Aorta (tissue), 5 donors: ENCODE data around the gene ICE1. TPM values are rescaled to one million over a fixed set of nuclear protein-coding genes. Genes with fewer than 3 reads are reported as not detected.
"Not testable (repeated sequence)": the region's sequence is repeated elsewhere in the genome, so short reads cannot be mapped to it uniquely, and the experiment has no call there.

Experiments
- ATAC-seq: fragments of 200-7000 bp; cut with Tn5 transposase; one replicate; pipeline ENCODE4 v1.9.1; 2022; ENCODE audit warnings: moderate library complexity; ENCODE audit not compliant: low FRiP score
- DNase-seq, 2 donors: peaks; one replicate each; pipeline ENCODE4 v3.0.0-alpha.2; 2020
- H3K27ac ChIP-seq, 2 donors: one replicate each; pipeline ENCODE4 v1.5.1; 2013; ENCODE audit warnings: low read length in 2 of 2, mild to moderate bottlenecking in 2 of 2, moderate library complexity in 2 of 2, control low read depth in 1 of 2, inconsistent platforms in 1 of 2, low read depth in 1 of 2
- H3K27me3 ChIP-seq, 2 donors: one replicate each; pipeline ENCODE4 v1.6.1; 2013; ENCODE audit warnings: control low read depth in 1 of 2, low read length in 1 of 2, mild to moderate bottlenecking in 1 of 2, moderate library complexity in 1 of 2; ENCODE audit not compliant: insufficient read depth in 2 of 2, control insufficient read depth in 1 of 2
- H3K36me3 ChIP-seq, 2 donors: one replicate each; pipeline ENCODE4 v1.6.1; 2013; ENCODE audit warnings: control low read depth in 1 of 2, low read length in 1 of 2, mild to moderate bottlenecking in 1 of 2; ENCODE audit not compliant: insufficient read depth in 2 of 2, control insufficient read depth in 1 of 2
- H3K4me1 ChIP-seq, 2 donors: one replicate each; pipeline ENCODE4 v1.6.1; 2013; ENCODE audit warnings: low read length in 2 of 2, control low read depth in 1 of 2, mild to moderate bottlenecking in 1 of 2, moderate library complexity in 1 of 2; ENCODE audit not compliant: insufficient read depth in 2 of 2, control insufficient read depth in 1 of 2
- H3K4me3 ChIP-seq, 2 donors: one replicate each; pipeline ENCODE4 v1.5.1; 2013; ENCODE audit warnings: low read length in 2 of 2, control low read depth in 1 of 2, mild to moderate bottlenecking in 1 of 2
- H3K9me3 ChIP-seq: one replicate; pipeline ENCODE4 v1.6.1; 2013; ENCODE audit warnings: mild to moderate bottlenecking, low read length; ENCODE audit not compliant: control insufficient read depth
- WGBS, 2 donors: extraction: QIAGEN DNeasy Blood & Tissue Kit; methylation state at CpG; one replicate each; pipeline ENCODE4 v1.1.7; 2013; 5-methylcytosine and 5-hydroxymethylcytosine counted together
- intact Hi-C, 2 donors: fragments of 100-400 bp; cut with DNase I; formaldehyde crosslinking; loops; one replicate each; pipeline versions ENCODE4 v1.14.2 to v1.15.0; 2022
- polyA plus RNA-seq, 2 donors: library from polyadenylated mRNA; stranded (reverse); fragments of 200-250 nt; gene quantifications; one replicate each; pipeline ENCODE4 v1.2.3, GENCODE V29; 2013
- total RNA-seq, 2 donors: library from RNA; stranded (reverse); fragmentation: NEBNext Ultra II Directional; extraction: Animal tissue kit (Norgen Biotek cat#: 25700); gene quantifications; one replicate each; pipeline ENCODE4 v1.2.1, GENCODE V29; 2021
- donor health status: healthy with polysubstance abuse.
- donor health status: Bipolar disorder and iron deficiency.
- donor health status: DM: no; HTN: no; CAD: no.
- donor health status: DM: no; HTN: no; CAD: no.
- donor health status: DM: yes; HTN: yes; CAD: no.

ICE1 gene
- total and polyA plus RNA-seq, 4 donors = 3.8 to 35.0 (median 18.4) TPM

DNA sequence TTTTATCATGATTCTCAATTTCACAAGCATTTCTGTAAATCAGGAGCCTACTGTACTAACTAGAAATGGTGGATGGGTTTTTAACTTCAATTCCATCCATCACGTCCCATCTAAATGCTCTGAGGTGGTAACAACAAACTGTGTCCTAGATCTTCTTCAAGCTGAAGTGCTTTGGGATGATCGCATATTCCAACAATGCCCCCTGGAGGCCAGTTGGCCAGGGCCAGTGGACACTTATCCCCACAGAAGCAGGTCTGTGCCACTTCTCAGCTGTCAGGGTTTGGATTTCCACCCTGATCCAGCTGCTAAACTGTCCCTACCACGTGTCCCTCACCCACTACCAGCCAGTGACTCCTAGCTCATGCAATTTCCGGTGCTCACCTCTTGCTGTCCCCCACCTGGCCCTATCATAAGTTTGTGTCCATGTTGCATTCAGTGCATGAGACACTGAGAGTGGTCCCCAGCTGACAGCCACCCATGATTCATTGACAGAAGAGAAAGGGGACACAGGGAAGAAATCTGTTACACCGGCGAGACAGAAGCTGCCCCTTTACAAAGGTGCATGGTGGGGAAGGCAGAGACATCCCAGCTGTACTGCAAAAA lies 28.0 kb upstream of the ICE1 start:
- ATAC-seq, H3K36me3 ChIP-seq, H3K9me3 ChIP-seq, H3K4me3 ChIP-seq, H3K27me3 ChIP-seq, H3K27ac ChIP-seq, intact Hi-C loops, H3K4me1 ChIP-seq: not testable (repeated sequence)
- WGBS, 2 donors = 54 to 63% methylated on average over 5 to 6 of the region's 6 CpGs
- DNase-seq = peak; percentile 56 to 78

GRCh38 chr5:5395093-5395492 lies 27.4 kb upstream of the ICE1 start:
- intact Hi-C loops, H3K36me3 ChIP-seq, H3K4me3 ChIP-seq, H3K4me1 ChIP-seq, H3K27me3 ChIP-seq, H3K9me3 ChIP-seq, ATAC-seq, DNase-seq, H3K27ac ChIP-seq: not testable (repeated sequence)
- WGBS, 2 donors = 86 to 97% methylated on average over 8 of the region's 8 CpGs

DNA sequence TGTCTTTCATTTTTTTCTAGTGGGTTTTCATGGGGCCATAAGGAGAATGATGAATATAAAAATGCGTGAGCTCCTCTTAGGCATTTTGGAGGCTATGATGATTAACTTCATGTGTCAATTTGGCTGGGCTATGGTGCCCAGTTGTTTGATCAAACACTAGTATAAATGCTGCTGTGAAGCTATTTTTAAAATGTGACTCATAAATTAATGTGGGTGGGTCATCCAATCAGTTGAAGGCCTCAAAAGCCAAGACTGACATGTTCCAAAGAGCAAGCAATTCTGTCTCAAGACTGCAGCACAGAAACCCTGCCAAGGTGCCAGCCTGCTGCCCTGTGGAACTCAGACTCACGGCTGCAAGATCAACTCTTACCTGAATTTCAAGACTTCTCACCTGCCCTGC lies 24.4 kb upstream of the ICE1 start:
- 81 to 86% methylated on average over 2 of the region's 2 CpGs for WGBS, 2 donors
- Histone ChIP-seq H3K9me3 (peaks cover 6% of the 10 kb centered on the region), H3K4me1 (no peaks in the 10 kb centered on the region), H3K27ac (no peak overlapping the region), H3K27me3 (no peaks in the 10 kb centered on the region), H3K36me3 (no peaks in the 10 kb centered on the region), H3K4me3 (no peak overlapping the region)
- ATAC-seq = no peak
- DNase-seq = no peak
- intact Hi-C loops = no loop called here

- Histone ChIP-seq H3K4me3 (no peak overlapping the region), H3K4me1 (no peaks in the 10 kb centered on the region), H3K36me3 (no peaks in the 10 kb centered on the region), H3K9me3 (peaks cover 6% of the 10 kb centered on the region), H3K27ac (no peak overlapping the region), H3K27me3 (no peaks in the 10 kb centered on the region)
- no peak for ATAC-seq
- WGBS, 2 donors = 67 to 74% methylated on average over 8 of the region's 8 CpGs
- intact Hi-C loops = no loop called here
- no peak for DNase-seq
Observed at GRCh38 chr5:5401095-5401494, 21.4 kb upstream of the ICE1 start.

DNA sequence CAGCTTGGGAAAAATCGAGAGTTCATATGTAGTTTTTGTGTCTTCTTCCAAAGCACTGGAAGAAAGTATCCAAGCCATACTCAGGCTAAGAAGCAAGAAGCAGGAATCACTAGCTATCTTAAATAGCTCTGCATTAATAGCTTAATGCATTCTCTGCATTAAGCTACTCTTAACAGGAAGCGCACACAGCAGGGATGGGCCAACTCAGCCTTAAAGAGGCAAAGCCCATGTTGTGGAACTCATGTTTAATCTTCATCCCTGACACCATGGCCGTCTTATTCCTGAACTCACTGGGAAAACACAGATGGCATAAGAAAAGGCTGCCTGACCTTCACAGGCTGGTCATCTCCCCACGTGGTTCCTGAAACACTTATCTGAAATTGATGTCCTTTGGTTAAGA lies 18.7 kb upstream of the ICE1 start:
- WGBS, 2 donors = 79 to 85% methylated on average over 4 of the region's 4 CpGs
- H3K27me3 ChIP-seq = no peaks in the 10 kb centered on the region
- DNase-seq (no peak), ATAC-seq (no peak)
- H3K36me3 ChIP-seq = no peaks in the 10 kb centered on the region
- H3K4me3 ChIP-seq = no peak overlapping the region
- H3K9me3 ChIP-seq = peaks cover 6% of the 10 kb centered on the region
- H3K4me1 ChIP-seq = no peaks in the 10 kb centered on the region
- H3K27ac ChIP-seq = no peak overlapping the region
- intact Hi-C loops = no loop called here

DNA sequence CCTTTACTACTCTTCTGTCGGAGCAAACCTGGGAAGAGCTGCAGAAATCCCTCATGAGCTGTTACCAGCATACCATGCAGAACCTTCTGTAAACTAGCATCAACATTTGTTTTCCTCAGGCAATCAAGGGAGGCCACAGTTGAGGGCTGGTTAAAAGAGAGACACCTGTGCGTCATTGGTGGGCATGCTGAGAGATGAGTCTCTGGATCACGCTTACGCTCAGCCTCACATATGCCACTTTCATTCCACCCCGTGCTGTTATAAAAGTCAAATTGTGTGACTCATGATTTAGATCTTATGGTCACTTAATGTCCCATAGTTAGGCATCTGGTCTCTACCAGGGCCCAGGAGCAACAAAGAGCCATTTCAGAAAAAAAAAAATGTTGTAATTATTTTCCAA lies 18.1 kb upstream of the ICE1 start:
- peaks cover 4% of the 10 kb centered on the region for H3K9me3 ChIP-seq
- H3K4me3 ChIP-seq = no peak overlapping the region
- H3K36me3 ChIP-seq = no peaks in the 10 kb centered on the region
- H3K27me3 ChIP-seq = no peaks in the 10 kb centered on the region
- intact Hi-C loops = no loop called here
- H3K4me1 ChIP-seq = no peaks in the 10 kb centered on the region
- WGBS, 2 donors = 88 to 95% methylated on average over 5 of the region's 5 CpGs
- H3K27ac ChIP-seq = no peak overlapping the region
- ATAC-seq (no peak), DNase-seq (no peak)

DNA sequence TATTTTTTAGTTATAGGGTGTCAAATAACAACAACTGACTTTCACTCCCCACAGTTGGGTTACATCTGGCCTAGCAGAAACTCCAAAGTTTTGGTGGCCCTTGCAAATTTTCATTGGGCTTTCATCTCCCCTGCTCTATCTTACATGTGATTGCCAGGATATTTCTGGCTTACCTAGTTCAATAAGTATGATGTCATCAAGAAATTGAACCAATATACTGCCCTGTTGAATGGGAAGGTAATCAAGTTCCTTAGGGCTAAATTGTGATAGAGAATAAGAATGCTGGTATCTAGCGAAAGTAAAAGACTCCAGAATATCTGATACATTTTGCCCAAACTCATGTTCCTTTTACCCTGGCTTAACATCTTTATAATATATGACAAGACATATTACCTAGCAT lies 17.0 kb upstream of the ICE1 start:
- Histone ChIP-seq H3K4me3 (no peak overlapping the region), H3K9me3 (peaks cover 3% of the 10 kb centered on the region), H3K4me1 (no peaks in the 10 kb centered on the region), H3K36me3 (no peaks in the 10 kb centered on the region), H3K27me3 (no peaks in the 10 kb centered on the region), H3K27ac (no peak overlapping the region)
- intact Hi-C loops = no loop called here
- no peak for DNase-seq
- ATAC-seq = no peak
- 97 to 98% methylated on average over 1 of the region's 1 CpG for WGBS, 2 donors

GRCh38 chr5:5407924-5408323 lies 14.6 kb upstream of the ICE1 start:
- Histone ChIP-seq H3K9me3 (peaks cover 1% of the 10 kb centered on the region), H3K36me3 (no peaks in the 10 kb centered on the region), H3K4me3 (no peak overlapping the region), H3K27me3 (no peaks in the 10 kb centered on the region), H3K27ac (no peak overlapping the region), H3K4me1 (no peaks in the 10 kb centered on the region)
- WGBS, 2 donors = 81 to 89% methylated on average over 5 of the region's 5 CpGs
- intact Hi-C loops = no loop called here
- DNase-seq (no peak), ATAC-seq (no peak)

GRCh38 chr5:5409151-5409810 lies 13.2 kb upstream of the ICE1 start:
- intact Hi-C loops = no loop called here
- no peak for ATAC-seq
- 96% methylated on average over 4 of the region's 4 CpGs for WGBS, 2 donors

More at GRCh38 chr5:5409151-5409810, 13.2 kb upstream of the ICE1 start:
- no peak for DNase-seq
- Histone ChIP-seq H3K9me3 (peaks cover 1% of the 10 kb centered on the region), H3K4me3 (no peak overlapping the region), H3K27me3 (no peaks in the 10 kb centered on the region), H3K36me3 (no peaks in the 10 kb centered on the region), H3K4me1 (no peaks in the 10 kb centered on the region), H3K27ac (no peak overlapping the region)
